Adrenal gland (tissue), 12 donors: ENCODE data around the gene ACSS3. TPM values are rescaled to one million over a fixed set of nuclear protein-coding genes. Genes with fewer than 3 reads are reported as not detected.

Experiments used
- DNase-seq, 7 donors: peaks; one replicate each; pipeline ENCODE4 v3.0.0-alpha.2; 2019 to 2020
- H3K27ac ChIP-seq, 5 donors: fragments of 200-600 bp; sonication (generic) in 4 of 5; 1 replicate in 3 of 5; 2 replicates in 2 of 5; pipeline versions ENCODE4 v1.5.1 to v1.8.0; 2016 to 2020; ENCODE audit warnings: mild to moderate bottlenecking in 1 of 5
- H3K27me3 ChIP-seq: fragments of 200-600 bp; 2 replicates; pipeline ENCODE4 v1.8.0; 2021
- H3K36me3 ChIP-seq, 2 donors: fragments of 200-600 bp; replicated peaks in 1 of 2; 1 replicate in 1 of 2; 2 replicates in 1 of 2; pipeline versions ENCODE4 v1.5.1 to v1.8.0; 2018 to 2022
- H3K4me1 ChIP-seq, 2 donors: fragments of 200-600 bp; replicated peaks in 1 of 2; 1 replicate in 1 of 2; 2 replicates in 1 of 2; pipeline versions ENCODE4 v1.5.1 to v1.8.0; 2018 to 2021
- H3K4me3 ChIP-seq, 4 donors: fragments of 200-600 bp; sonication (generic) in 3 of 4; one replicate each; pipeline ENCODE4 v1.5.1; 2016 to 2018
- H3K9me3 ChIP-seq, 3 donors: fragments of 200-600 bp; sonication (generic) in 1 of 3; replicated peaks in 1 of 3; 1 replicate in 2 of 3; 2 replicates in 1 of 3; pipeline versions ENCODE4 v1.5.1 to v1.8.0; 2016 to 2021
- POLR2A ChIP-seq, 2 donors: fragments of 450-650 bp; IDR thresholded peaks; one replicate each; pipeline ENCODE4 v1.6.1; 2017; ENCODE audit warnings: antibody characterized with exemption in 2 of 2, mild to moderate bottlenecking in 2 of 2, moderate library complexity in 1 of 2
- WGBS, 4 donors: extraction: QIAGEN DNeasy Blood & Tissue Kit in 2 of 4; methylation state at CpG; one replicate each; pipeline versions ENCODE4 v1.1.5 to v1.1.7; 2013 to 2017; 5-methylcytosine and 5-hydroxymethylcytosine counted together
- intact Hi-C, 2 donors: fragments of 100-400 bp; cut with DNase I; formaldehyde crosslinking; loops; one replicate each; pipeline versions ENCODE4 v1.14.1 to v1.15.0; 2022 to 2023
- polyA plus RNA-seq, 3 donors: library from polyadenylated mRNA; stranded (reverse); fragments of 200-250 nt in 2 of 3; fragments of 350-450 nt in 1 of 3; fragmentation: Illumina TruSeq in 1 of 3; extraction: RNeasy Lipid Tissue Mini Kit (QIAGEN cat#74804) in 1 of 3; gene quantifications; one replicate each; pipeline ENCODE4 v1.2.3, GENCODE V29; 2013 to 2014
- total RNA-seq, 9 donors: library from RNA; depleted of rRNA in 4 of 9; stranded (reverse); fragments of >200 nt in 4 of 9; fragments of 120-200 nt in 1 of 9; fragmentation: NEBNext Ultra II Directional in 1 of 9; extraction: Animal tissue kit (Norgen Biotek cat#: 25700) in 1 of 9; gene quantifications; one replicate each; pipeline versions ENCODE4 v1.1.0 to v1.2.4, GENCODE V29; 2013 to 2023
- TF ChIP-seq, protein P1 (sequence below), 6 experiments: fragments of 450-650 bp in 4 of 6; fragments of 200-600 bp in 2 of 6; sonication (generic) in 1 of 6; IDR thresholded peaks; 1 replicate in 5 of 6; 2 replicates in 1 of 6; pipeline versions ENCODE4 v1.5.1 to v1.8.0; 2016 to 2021; ENCODE audit warnings: antibody characterized with exemption in 6 of 6, mild to moderate bottlenecking in 2 of 6, moderate library complexity in 1 of 6
- donor health status: healthy with polysubstance abuse.
- donor health status: Bipolar disorder and iron deficiency.
- donor health status: DM: yes; HTN: yes; CAD: no.
- donor health status: DM: no; HTN: no; CAD: no.
- donor health status: DM: no; HTN: no; CAD: no.
- donor health status: DM: yes; HTN: yes; CAD: no.

Gene ACSS3
- total and polyA plus RNA-seq, 12 donors: 5.3 to 90.0 (median 36.1) TPM

DNA sequence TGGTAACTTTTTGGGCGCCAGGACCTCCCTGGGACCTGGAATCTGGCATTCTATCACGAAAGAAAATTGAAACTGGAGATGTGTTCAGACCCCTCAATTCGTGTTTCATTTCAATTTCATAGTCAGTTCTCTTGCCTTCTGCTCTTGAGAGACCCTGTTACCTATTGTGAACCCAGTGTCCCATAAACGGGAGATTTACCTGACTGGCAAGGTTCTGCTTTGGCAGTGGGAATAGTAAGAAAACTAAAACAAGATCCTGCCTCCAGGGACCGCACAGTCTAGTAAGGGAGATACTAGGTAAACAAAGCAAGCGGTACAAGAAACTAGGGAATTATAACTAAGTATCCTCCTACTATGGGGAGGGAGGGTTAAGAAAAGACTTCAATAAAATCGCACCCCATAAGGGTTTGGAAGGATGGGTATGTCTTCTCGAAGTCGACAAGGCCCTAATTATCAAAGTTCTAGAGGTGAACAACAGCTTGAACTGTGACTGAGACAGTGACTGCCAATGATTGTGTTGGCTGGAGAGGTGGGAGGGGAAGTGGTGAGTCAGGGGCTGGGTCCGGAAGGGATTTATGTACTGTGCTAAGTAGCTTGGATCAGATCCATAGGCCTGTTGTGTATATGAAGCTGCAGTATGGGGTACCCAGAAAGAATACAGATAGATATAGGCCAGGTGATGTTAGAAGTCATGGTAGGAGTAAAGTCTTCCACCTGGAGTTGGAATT lies 754 bp downstream of the ACSS3 start:
- H3K36me3 ChIP-seq: no peaks in the 10 kb centered on the region
- peak overlapping the region in 4 of 5 donors; percentile 74 to 87 (median 80) for H3K27ac ChIP-seq
- WGBS, 4 donors: 28 to 33% (median 30%) methylated on average over 10 of the region's 10 CpGs
- peak overlapping the region in 2 of 4 donors; percentile 65 to 66 for H3K4me3 ChIP-seq
- intact Hi-C loops: no loop called here
- DNase-seq: peak in 6 of 7 donors; percentile 21 to 71 (median 57)
- no peaks in the 10 kb centered on the region for H3K9me3 ChIP-seq
- H3K27me3 ChIP-seq: no peaks in the 10 kb centered on the region
- H3K4me1 ChIP-seq: peaks cover 5 to 20% of the 10 kb centered on the region in 2 donors
- TF ChIP-seq, protein P1, sequence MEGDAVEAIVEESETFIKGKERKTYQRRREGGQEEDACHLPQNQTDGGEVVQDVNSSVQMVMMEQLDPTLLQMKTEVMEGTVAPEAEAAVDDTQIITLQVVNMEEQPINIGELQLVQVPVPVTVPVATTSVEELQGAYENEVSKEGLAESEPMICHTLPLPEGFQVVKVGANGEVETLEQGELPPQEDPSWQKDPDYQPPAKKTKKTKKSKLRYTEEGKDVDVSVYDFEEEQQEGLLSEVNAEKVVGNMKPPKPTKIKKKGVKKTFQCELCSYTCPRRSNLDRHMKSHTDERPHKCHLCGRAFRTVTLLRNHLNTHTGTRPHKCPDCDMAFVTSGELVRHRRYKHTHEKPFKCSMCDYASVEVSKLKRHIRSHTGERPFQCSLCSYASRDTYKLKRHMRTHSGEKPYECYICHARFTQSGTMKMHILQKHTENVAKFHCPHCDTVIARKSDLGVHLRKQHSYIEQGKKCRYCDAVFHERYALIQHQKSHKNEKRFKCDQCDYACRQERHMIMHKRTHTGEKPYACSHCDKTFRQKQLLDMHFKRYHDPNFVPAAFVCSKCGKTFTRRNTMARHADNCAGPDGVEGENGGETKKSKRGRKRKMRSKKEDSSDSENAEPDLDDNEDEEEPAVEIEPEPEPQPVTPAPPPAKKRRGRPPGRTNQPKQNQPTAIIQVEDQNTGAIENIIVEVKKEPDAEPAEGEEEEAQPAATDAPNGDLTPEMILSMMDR (IDR thresholded peaks at IDR 0.05): no peak
- TF ChIP-seq POLR2A (IDR thresholded peaks at IDR 0.05): peak in 1 of 2 donors; percentile 57

DNA sequence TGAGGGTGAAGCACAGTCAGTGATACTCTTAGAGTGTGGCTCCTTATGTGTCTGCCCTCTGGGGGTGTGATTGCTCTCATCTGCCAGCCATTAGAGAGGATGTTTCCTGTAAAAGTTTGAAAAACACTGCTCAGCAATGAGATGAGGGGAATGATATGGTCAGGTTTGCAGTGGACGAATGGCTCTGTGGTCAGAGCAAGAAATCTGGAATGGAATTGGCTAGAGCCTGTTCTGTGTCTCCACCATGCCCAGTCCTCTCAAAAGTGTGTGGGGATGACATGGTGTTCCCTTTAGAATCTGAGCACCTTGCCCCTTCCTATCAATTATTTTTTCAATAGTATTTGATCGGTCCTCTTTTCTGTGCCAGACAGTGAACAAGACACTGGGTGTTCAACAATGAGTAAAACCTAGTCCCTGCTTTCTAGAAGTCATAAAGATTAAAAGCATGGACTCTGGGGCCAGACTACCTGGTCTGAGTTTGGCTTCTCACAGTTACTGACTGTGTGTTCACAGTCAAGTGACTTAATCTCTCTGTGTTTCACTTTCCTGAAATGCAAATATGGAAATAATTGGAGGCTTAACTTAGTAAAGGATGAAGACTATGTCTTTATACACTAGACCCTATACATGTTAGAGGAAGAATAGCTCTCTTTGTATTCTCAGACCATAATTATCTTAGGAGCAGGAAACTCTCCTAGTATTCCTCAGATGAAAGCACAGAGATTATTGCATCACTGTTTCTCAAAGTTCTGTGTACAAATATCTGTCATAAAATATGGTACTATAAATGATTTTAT lies 1.6 kb downstream of the ACSS3 start:
- no peaks in the 10 kb centered on the region for H3K27me3 ChIP-seq
- no peaks in the 10 kb centered on the region for H3K9me3 ChIP-seq
- peaks cover 14 to 27% of the 10 kb centered on the region in 2 donors for H3K4me1 ChIP-seq
- no peaks in the 10 kb centered on the region for H3K36me3 ChIP-seq
- intact Hi-C loops: no loop called here
- WGBS, 4 donors: 60 to 71% (median 64%) methylated on average over 2 of the region's 2 CpGs
- peak overlapping the region in 4 of 5 donors; percentile 52 to 87 (median 80) for H3K27ac ChIP-seq
- H3K4me3 ChIP-seq: peak overlapping the region in 1 of 4 donors; percentile 66
- TF ChIP-seq, protein P1 (IDR thresholded peaks at IDR 0.05): no peak
- TF ChIP-seq POLR2A (IDR thresholded peaks at IDR 0.05): no peak
- DNase-seq: no peak

DNA sequence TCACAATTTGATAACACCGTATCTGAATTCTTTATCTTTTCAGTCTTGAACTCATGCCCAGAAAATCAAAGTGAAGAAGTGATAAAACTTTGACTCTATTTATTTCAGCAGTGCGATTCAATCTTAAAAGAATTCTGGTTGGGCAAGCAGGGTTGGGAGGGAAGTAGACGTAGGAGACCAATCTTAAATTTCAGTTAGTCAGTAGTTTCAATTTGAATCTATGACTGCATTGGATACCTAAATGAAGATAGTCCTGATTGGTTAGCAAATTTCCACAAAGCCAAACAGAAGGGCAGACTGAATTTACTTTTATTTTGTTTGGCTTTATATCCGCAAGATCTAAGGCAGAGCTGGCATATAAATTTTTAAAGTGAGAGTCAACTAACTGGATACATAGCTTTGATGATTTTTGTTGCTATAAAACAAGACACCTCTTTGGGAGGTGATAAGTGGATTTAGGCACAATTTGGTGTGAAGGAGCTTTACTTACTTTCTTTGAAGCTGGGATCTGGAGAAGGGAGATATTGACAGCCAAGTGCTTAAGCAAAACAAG lies 2.6 kb downstream of the ACSS3 start:
- intact Hi-C loops: no loop called here
- WGBS, 4 donors: 24 to 39% (median 35%) methylated on average over 4 of the region's 4 CpGs
- H3K27ac ChIP-seq: peak overlapping the region in 4 of 5 donors; percentile 52 to 87 (median 80)
- peak in 4 of 7 donors; percentile 18 to 44 (median 40) for DNase-seq
- TF ChIP-seq, protein P1 (IDR thresholded peaks at IDR 0.05): no peak
- TF ChIP-seq POLR2A (IDR thresholded peaks at IDR 0.05): peak in 1 of 2 donors; percentile 59
- H3K36me3 ChIP-seq: no peaks in the 10 kb centered on the region
- no peaks in the 10 kb centered on the region for H3K9me3 ChIP-seq
- peaks cover 22 to 37% of the 10 kb centered on the region in 2 donors for H3K4me1 ChIP-seq
- no peaks in the 10 kb centered on the region for H3K27me3 ChIP-seq
- peak overlapping the region in 2 of 4 donors; percentile 11 to 66 for H3K4me3 ChIP-seq

- Histone ChIP-seq H3K9me3 (no peaks in the 10 kb centered on the region), H3K36me3 (no peaks in the 10 kb centered on the region), H3K27me3 (no peaks in the 10 kb centered on the region), H3K4me3 (no peak overlapping the region), H3K27ac (no peak overlapping the region), H3K4me1 (peaks cover 28 to 43% of the 10 kb centered on the region in 2 donors)
- TF ChIP-seq, protein P1 (IDR thresholded peaks at IDR 0.05): no peak
- TF ChIP-seq POLR2A (IDR thresholded peaks at IDR 0.05): no peak
- no peak for DNase-seq
- intact Hi-C loops: no loop called here
- WGBS, 4 donors: 80 to 90% (median 82%) methylated on average over 1 of the region's 1 CpG
Observed at GRCh38 chr12:81081726-81082125, 3.8 kb downstream of the ACSS3 start.
